Mononuclear cell (primary cell): ENCODE data around the gene ADGRD2. TPM values are rescaled to one million over a fixed set of nuclear protein-coding genes. Genes with fewer than 3 reads are reported as not detected.

Source experiments
- H3K27me3 ChIP-seq: 2 replicates; pipeline ENCODE4 v1.6.0; 2011; ENCODE audit warnings: low read length, control low read depth; ENCODE audit not compliant: insufficient read depth
- H3K4me1 ChIP-seq: 2 replicates; pipeline ENCODE4 v1.5.1; 2011; ENCODE audit warnings: mild to moderate bottlenecking, low read length, control low read depth; ENCODE audit not compliant: insufficient read depth
- H3K4me3 ChIP-seq: 2 replicates; pipeline ENCODE4 v1.5.1; 2011; ENCODE audit warnings: mild to moderate bottlenecking, low read length, moderate library complexity
- H3K9me3 ChIP-seq: 2 replicates; pipeline ENCODE4 v1.5.1; 2011; ENCODE audit warnings: low read depth, mild to moderate bottlenecking, control low read depth, low read length
- total RNA-seq: library from RNA; depleted of rRNA; stranded (reverse); fragments of >200 nt; gene quantifications from one replicate; pipeline ENCODE4 v1.2.3, GENCODE V29; 2012

The ADGRD2 gene
- total RNA-seq, 1 donor, result 0.10 TPM

DNA sequence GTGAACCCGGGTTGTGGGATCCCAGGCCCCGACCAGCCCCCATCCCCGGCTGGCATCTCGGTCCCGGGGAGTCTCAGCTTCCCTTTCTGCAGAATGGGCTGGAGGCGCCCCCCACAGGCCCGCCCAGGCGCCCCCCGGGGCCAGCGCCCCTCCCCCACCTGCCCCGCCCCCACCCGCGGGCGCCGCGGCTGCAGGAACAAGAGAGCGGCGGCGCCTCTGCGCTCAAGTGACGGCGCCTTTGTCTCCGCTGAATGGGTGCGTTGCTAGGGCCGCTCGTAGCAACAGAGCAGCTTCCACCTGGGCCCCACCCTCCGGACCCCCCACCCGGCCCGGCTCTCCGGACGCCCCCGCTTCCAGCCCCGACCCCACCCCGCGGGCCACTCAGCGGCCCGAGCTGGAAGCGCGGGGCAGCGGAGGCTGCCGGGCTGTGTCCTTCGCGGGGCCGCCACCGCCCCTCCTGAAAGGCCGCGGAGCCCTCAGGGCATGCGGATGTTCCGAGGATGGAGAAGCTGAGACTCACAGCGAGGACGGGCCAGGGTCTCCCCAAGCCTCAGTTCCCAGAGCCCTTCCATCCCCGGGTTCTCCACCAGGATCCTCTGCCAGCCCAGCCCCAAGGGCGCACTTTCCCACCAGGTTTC, 27.5 kb downstream of the ADGRD2 start:
- Histone ChIP-seq H3K4me3 (no peak overlapping the region), H3K27me3 (peaks cover 2% of the 10 kb centered on the region), H3K4me1 (no peaks in the 10 kb centered on the region), H3K9me3 (no peaks in the 10 kb centered on the region)

- H3K9me3 ChIP-seq, result no peaks in the 10 kb centered on the region
- H3K4me1 ChIP-seq, result no peaks in the 10 kb centered on the region
- peaks cover 2% of the 10 kb centered on the region for H3K27me3 ChIP-seq
- H3K4me3 ChIP-seq, result no peak overlapping the region
Measured at GRCh38 chr9:124478354-124478753, 28.1 kb downstream of the ADGRD2 start.

- Histone ChIP-seq H3K4me1 (no peaks in the 10 kb centered on the region), H3K4me3 (no peak overlapping the region), H3K9me3 (no peaks in the 10 kb centered on the region), H3K27me3 (peaks cover 2% of the 10 kb centered on the region)
Measured at GRCh38 chr9:124479371-124479770, 29.1 kb downstream of the ADGRD2 start.

DNA sequence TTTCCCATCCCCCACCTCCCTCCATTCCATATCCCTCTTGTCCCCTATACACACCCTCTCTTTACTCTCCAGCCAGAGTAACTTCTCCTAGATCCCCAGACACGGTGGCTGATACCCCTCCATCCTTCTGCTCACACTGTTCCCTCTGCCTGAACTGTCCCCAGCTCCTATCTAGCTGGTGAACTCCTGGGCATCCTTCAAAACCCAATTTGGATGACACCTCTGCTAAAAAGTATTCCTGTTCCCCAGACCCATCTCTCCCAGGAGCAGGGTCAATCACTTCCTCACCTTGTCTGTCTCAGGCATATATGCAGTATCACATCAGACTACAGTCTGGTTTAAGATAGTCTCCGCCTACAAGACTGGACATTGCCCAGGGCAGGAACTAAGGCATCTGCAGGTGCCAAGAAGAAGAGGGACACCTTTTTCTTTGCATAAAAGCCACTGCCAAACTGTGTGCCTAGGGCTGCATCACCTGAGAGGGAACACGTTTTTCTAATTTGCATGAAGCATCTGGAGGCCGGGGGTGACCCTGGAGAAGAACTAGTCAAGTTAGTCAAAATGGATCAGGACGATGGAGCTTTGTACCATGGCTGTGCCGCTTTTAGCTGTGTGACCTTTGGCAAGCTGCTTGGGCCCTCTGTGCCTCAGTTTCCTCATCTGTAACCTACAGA, 29.8 kb downstream of the ADGRD2 start:
- no peaks in the 10 kb centered on the region for H3K4me1 ChIP-seq
- no peaks in the 10 kb centered on the region for H3K9me3 ChIP-seq
- no peak overlapping the region for H3K4me3 ChIP-seq
- H3K27me3 ChIP-seq, result peaks cover 2% of the 10 kb centered on the region

DNA sequence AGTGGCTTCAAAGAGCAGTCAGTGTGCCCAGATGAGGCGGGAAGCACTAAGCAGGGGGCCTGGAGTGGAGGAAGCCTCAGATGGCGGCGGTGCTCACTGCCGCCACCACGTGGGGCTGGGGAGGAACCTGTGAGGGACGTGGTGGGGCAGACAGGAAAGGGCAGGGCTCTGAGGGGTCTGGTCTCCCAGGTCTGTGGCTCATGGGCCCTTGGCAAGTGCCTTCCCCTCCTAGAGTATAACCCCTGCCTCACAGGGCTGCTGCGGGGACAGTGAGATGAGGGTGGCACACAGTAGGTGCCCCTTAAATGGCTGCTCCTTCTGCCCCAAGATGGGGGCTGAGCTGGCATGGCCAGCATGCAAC, 30.4 kb downstream of the ADGRD2 start:
- no peaks in the 10 kb centered on the region for H3K9me3 ChIP-seq
- no peaks in the 10 kb centered on the region for H3K4me1 ChIP-seq
- H3K27me3 ChIP-seq, result peaks cover 2% of the 10 kb centered on the region
- no peak overlapping the region for H3K4me3 ChIP-seq

GRCh38 chr9:124481115-124481514, 30.9 kb downstream of the ADGRD2 start:
- Histone ChIP-seq H3K4me1 (no peaks in the 10 kb centered on the region), H3K9me3 (no peaks in the 10 kb centered on the region), H3K27me3 (peaks cover 2% of the 10 kb centered on the region), H3K4me3 (no peak overlapping the region)

GRCh38 chr9:124482431-124483031, 32.3 kb downstream of the ADGRD2 start:
- no peaks in the 10 kb centered on the region for H3K9me3 ChIP-seq
- H3K4me3 ChIP-seq, result no peak overlapping the region
- no peaks in the 10 kb centered on the region for H3K27me3 ChIP-seq
- no peaks in the 10 kb centered on the region for H3K4me1 ChIP-seq

- Histone ChIP-seq H3K4me3 (no peak overlapping the region), H3K4me1 (no peaks in the 10 kb centered on the region), H3K9me3 (no peaks in the 10 kb centered on the region), H3K27me3 (no peaks in the 10 kb centered on the region)
Measured at GRCh38 chr9:124483481-124483880, 33.2 kb downstream of the ADGRD2 start.

GRCh38 chr9:124485201-124485600, 35.0 kb downstream of the ADGRD2 start:
- Histone ChIP-seq H3K9me3 (no peaks in the 10 kb centered on the region), H3K27me3 (no peaks in the 10 kb centered on the region), H3K4me1 (no peaks in the 10 kb centered on the region), H3K4me3 (no peak overlapping the region)

GRCh38 chr9:124485936-124486335, 35.7 kb downstream of the ADGRD2 start:
- H3K4me3 ChIP-seq, result no peak overlapping the region
- H3K27me3 ChIP-seq, result no peaks in the 10 kb centered on the region
- no peaks in the 10 kb centered on the region for H3K9me3 ChIP-seq
- no peaks in the 10 kb centered on the region for H3K4me1 ChIP-seq

DNA sequence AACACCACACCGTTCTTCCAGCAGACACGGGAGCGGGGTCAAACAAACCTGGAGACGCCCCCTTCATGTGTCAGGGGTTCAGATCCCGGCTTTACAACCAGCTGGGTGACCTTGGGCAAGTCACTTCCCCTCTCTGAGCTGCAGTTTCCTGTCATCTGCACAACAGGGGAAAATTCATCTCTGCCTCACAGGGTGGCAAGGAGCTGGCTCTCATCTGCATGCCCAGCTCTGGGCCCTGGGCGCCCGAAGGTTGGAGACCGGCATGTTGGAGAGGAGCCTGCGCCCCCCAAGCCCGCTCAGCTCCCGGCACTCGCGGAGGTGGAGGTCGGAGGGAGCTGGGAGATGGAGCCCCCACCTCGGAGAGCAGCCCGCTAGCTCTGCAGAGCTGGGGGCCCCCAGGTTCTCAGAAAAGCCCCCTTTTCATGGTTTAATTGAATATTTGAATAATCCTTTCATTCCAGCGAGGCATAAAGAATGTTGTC, 36.6 kb downstream of the ADGRD2 start:
- no peaks in the 10 kb centered on the region for H3K4me1 ChIP-seq
- H3K9me3 ChIP-seq, result no peaks in the 10 kb centered on the region
- no peak overlapping the region for H3K4me3 ChIP-seq
- no peaks in the 10 kb centered on the region for H3K27me3 ChIP-seq

- Histone ChIP-seq H3K4me1 (no peaks in the 10 kb centered on the region), H3K9me3 (no peaks in the 10 kb centered on the region), H3K27me3 (no peaks in the 10 kb centered on the region), H3K4me3 (no peak overlapping the region)
Measured at GRCh38 chr9:124487260-124488182, 37.3 kb downstream of the ADGRD2 start.

DNA sequence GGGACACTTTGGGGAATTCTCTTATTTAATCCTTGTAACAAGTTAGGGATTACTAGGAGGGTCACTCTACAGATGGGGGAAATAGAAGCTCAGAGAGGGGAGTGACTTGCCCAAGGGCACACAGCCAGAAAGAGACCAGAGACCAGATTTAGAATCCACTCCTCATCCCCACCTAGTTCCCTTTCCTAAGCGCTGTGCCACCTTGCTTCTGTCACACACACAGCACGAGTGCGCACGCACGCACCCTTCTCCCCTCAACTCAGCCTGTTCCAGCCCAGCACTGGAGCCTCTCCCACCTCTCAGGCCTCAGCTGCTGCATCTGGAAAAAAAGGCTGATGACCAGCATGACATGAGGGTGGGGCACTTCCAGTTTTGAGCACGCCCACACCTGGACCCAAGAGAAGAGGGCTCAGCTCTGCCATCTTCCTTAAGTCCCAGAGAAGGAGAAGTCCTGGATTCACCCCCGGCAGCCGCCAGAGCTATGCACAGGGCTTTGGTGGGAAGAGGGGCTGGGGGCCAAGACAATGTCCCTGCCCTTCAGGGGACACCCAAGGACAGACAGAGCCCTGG, 38.5 kb downstream of the ADGRD2 start:
- H3K9me3 ChIP-seq, result no peaks in the 10 kb centered on the region
- H3K4me1 ChIP-seq, result no peaks in the 10 kb centered on the region
- H3K4me3 ChIP-seq, result no peak overlapping the region
- no peaks in the 10 kb centered on the region for H3K27me3 ChIP-seq

GRCh38 chr9:124489222-124489621, 39.0 kb downstream of the ADGRD2 start:
- Histone ChIP-seq H3K9me3 (no peaks in the 10 kb centered on the region), H3K4me3 (no peak overlapping the region), H3K4me1 (no peaks in the 10 kb centered on the region), H3K27me3 (no peaks in the 10 kb centered on the region)

DNA sequence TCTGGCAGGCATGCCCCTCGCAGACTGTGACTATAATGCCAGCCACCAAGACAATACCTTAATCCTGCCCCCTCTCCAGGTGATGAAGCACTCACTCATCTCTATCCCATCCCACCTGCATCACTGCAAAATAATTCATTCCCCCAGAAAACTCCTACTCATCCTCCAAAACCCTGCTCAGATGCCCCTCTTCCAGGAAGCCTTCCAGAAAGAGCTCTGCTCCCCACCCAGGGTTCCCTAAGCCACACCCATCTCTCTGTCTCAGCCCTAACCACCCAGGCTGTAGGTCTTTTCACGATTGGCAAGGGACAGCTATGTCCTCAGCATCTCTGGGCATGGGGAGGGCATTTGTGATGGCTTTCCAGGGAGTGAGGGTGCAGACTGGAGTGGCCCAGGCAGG, 39.8 kb downstream of the ADGRD2 start:
- no peaks in the 10 kb centered on the region for H3K4me1 ChIP-seq
- no peak overlapping the region for H3K4me3 ChIP-seq
- H3K27me3 ChIP-seq, result no peaks in the 10 kb centered on the region
- H3K9me3 ChIP-seq, result no peaks in the 10 kb centered on the region
